NCI-H128 (cell line): ENCODE results near the gene PNPLA7.

Source experiments
- DNase-seq: peaks from one replicate; lab custom pipeline; 2025; ENCODE audit not compliant: unreplicated experiment; lab: John Stamatoyannopoulos, UW

The PNPLA7 gene

DNA sequence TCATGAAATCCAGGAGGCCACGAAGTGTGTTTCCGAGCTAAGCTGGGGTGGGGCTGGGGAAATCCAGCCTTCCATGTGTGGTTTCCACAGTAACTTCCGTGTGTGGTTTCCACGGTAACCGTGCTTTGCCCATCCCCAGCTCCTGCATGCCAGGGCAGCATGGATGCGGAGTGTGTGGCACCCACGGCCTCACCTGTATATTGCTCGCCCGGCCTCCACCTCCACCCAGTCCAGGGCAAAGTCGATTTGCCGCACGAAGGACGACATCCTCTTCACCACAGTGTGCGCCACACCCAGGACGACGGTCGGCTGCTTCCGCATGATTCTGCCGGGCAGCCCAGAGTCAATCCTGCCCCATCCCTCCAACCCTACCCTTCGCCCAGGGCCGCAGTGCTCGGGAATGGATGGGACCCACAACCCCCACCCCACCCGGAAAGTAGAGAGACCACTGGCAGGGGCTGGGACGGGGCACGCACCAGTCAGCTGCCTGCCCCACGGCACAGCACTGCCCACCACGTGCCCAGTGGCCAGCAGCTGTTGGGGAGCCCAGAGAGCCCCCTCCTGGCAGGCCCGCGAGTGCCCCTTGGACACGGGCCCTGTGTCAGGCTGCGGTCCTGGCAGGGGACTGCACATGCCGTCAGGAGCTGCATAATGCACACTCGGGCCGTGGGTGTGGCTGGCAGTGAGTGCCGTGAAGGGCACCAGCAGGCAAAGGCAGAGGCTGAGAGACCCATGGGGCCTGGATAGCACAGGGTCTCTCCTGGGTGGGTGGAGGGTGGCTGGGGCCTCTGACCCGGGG lies 52.1 kb downstream of the PNPLA7 start:
- DNase-seq, result no peak

DNA sequence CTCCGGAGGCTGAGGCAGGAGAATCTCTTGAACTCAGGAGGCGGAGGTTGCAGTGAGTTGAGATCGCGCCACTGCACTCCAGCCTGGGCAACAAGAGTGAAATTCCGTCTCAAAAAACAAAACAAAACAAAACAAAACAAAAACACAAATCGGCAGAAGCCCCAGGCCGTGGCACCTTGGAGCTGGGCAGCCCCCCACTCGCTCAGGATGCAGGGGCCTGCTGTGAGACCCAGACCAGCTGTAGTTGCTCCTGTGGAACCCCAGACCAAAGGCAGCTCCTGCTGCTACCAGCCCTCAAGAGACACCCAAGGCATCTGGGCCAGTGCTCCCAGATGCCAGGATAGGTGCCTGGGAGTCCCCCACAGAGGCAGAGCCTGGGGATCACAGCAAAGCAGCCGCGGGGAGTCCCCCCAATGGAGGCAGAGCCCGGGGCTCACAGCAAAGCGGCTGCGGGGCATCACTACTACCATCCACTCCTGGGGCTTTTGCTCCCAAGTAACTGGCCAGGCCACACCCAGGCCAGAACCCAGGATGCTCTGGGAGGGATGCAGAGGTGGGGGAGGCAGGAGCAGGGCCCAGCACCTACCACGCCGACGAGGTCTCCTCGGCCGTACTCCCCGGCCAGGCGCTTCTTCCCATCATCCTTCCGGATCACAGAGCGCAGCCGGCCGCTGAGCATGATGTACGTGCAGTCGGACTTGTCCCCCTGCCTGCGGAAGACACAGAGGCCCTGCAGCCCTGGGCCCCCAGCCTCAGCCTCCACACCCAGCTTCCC lies 53.4 kb downstream of the PNPLA7 start:
- no peak for DNase-seq

DNA sequence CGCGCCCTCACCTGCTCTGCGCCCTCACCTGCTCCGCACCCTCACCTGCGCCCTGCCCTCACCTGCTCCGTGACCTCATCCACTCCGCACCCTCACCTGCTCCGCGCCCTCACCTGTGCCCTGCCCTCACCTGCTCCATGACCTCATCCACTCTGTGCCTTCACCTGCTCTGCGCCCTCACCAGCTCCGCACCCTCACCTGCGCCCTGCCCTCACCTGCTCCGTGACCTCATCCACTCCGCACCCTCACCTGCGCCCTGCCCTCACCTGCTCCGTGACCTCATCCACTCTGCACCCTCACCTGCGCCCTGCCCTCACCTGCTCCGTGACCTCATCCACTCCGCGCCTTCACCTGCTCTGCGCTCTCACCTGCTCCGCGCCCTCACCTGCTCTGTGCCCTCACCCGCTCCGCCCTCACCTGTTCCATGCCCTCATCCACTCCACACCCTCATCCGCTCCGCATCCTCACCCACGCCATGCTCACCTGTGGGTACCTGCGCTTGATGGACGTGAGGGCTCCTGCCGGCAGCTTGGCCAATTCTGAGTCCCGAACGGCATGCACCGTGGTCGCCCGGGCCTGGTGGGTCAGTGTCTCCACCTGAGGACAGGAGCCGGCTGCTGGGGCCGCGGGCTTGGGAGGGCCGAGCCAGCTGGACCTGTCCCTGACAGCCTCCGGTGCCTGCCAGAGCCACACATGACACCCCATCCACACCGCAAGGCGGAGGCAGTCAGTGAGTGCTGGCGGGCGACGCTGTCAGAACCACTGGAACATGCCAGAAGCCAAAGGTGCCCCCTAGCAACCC lies 55.5 kb downstream of the PNPLA7 start:
- no peak for DNase-seq

DNA sequence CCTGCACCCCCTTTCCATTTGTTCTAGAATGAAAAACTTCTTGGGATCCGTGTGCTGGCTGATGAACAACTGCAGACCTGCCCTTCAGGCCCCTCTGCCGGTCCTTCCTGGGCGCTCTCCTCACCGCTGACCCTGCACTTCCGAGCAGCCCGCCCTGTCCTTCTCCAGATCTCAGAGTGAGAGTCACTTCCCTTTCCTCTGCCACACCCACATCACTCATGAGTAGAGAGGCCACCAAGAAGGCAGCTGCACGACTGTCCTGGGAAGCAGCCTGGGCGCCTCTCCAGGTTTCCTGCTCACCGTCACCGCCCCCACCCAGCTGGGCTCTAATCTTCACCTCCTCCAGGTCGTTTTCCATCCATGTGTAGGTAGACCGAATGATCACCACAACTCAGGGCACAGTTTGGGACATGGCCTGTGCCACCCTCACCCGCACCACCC lies 56.1 kb downstream of the PNPLA7 start:
- no peak for DNase-seq

DNA sequence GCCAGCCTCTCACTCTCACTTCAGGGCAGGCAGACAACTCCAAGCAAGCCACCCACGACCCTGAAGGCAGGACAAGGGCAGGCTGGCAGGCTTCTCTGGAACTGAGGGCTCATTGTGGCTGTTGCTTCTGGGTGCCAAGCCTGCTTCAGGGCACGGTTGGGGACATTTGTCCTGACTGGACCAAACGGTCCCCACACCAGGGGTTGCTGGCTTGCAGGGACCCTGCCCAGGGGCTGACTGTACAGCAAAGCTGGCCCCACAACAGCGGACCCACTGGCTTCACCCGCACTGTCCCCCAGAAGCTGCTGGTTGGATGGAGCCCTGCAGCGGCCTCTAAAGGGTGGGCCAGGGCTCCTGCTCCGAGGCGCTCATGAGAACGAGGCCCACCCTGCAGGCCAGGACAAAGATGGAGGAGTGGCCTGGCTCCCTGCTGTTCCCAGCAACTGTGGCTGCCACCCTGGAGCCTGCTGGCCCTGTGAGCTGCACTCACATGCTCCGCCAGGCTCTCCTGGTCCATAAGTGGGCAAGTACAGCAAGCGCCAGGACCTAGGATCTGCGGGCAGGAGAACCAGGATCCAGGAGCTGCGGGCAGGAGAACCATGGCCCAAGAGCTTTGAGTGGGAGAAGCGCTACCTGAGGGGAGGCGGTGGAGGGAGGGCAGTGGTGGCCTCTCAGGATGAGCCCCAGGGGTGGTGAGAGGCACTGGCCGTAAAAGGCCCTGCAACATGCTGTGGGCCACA lies 56.7 kb downstream of the PNPLA7 start:
- DNase-seq, result no peak

DNA sequence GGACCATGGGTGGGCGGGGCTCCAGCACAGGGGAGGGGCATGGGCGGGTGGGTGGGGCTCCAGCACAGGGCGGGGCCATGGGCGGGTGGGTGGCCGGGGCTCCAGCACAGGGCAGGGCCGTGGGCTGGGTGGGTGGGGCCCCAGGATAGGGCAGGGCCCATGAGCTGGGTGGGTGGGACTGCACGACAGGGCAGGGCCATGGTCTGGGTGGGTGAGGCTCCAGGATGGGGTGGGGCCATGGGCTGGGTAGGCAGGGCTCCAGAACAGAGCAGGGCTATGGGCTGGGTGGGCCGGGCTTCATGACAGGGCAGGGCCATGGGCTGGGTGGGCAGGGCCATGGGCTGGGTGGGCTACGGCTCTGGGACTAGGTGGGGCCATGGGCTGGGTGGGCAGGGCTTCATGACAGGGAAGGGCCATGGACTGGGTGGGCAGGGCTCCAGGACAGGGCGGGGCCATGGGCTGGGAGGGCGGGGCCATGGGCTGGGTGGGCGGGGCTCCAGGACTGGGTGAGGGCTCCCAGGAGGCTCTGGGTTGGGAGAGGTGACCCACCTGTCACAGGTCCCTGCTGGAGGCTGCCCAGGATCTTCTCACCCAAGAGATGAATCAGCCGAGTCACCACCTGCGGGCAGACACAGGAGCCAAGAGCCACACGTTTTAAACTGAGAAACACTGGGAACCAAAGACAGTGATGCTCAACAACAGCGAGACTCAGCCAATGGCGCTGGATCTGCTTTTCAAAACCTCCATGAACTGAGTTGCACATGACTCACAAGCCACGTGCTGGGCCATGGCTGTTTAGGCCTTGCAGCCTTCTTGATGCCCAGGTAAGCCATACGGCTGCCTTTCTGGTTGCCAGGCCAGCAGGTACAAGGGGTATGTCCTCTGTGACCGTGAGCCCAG lies 57.5 kb downstream of the PNPLA7 start:
- DNase-seq, result no peak

DNA sequence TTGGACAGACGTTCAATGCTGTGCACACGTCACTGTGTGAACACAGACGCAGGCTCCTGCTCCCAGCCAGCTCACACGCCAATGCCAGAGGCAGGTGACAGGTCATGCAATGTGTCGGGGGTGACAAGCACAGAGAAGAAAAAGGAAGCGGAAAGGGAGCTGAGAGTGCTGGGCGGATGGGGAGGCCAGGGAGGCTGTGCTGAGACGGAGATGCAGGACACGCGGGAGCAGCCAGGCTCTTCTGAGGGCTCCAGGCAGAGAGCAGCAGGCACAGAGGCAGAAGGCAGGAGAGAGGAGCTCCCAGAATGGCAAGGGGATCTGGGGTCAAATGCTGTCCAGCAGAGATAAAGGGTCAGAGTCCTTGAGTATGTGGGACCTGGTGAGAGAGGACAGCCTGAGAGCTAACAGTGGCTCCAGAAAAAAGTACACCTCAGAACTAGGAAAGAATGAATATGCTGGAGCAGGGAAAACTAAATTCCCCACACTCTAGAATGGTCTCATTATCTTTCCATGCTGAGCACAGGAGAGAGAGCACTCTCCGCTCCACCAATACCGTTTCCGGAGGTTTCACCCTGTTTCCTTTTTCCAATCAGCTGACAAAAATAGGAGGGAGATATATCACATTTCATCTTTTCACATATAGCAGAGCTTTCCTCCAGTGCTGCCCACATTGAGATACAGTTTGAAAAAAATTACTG lies 58.3 kb downstream of the PNPLA7 start:
- no peak for DNase-seq

DNA sequence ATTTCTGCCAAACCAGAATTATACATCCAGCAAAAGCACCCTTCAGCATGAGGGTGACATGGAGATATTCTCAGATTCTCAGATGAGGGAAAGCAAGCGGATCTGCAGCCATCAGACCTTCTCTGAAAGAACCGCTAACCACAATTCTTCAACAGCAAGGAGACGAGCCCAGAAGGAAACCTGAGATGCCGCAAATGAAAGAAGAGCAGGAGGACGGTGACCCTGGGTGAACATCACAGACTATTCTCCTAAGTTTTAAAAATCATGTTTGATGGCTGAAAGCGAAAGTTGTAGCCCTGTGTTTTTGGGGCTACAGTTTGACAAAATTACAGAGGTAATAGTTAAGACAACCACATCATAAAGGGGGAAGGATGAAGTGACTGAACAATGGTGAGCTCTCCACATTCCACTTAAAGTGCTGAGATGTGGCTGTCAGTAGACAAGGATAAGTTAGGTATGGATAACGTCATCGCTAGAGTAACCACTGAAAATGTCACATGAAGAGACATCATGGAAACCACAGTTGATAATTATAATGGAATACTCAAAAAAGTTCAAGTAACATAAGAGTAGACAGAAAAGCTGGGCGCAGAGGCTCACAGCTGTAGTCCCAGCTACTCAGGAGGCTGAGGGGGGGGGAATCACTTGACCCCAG lies 59.5 kb downstream of the PNPLA7 start:
- no peak for DNase-seq

DNA sequence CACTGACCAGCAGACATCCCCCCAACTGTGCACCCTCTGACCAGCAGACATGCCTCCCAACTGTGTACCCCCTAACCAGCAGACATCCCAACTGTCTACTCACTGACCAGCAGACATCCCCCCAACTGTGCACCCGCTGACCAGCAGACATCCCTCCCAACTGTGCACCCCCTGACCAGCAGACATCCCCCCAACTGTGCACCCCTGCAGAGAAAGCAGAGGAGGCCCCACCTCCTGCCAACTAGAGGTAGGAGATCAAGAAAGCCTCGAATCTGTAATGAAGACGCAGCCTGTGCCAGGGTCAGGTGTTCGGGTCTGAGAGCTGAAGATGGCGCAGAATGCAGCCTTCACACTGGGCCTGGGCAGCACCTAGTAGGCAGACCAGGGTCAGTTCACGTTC lies 61.3 kb downstream of the PNPLA7 start:
- DNase-seq, result no peak

DNA sequence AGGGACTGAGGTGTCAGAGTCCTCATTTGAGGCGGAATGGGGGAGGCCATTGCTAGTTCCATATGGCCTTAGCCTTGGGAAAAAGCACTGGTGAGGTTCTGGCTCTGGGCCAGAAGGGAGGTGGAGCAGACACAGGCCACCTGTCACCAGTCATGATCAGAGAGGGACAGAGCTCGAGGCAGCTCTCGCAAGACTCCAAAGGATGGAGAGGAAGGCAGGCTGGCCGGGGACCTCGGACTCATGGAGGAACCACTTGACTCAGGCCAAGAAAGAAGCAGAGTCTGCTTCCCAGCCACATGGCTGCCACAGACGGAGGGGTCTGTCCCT lies 61.9 kb downstream of the PNPLA7 start:
- DNase-seq, result no peak

DNA sequence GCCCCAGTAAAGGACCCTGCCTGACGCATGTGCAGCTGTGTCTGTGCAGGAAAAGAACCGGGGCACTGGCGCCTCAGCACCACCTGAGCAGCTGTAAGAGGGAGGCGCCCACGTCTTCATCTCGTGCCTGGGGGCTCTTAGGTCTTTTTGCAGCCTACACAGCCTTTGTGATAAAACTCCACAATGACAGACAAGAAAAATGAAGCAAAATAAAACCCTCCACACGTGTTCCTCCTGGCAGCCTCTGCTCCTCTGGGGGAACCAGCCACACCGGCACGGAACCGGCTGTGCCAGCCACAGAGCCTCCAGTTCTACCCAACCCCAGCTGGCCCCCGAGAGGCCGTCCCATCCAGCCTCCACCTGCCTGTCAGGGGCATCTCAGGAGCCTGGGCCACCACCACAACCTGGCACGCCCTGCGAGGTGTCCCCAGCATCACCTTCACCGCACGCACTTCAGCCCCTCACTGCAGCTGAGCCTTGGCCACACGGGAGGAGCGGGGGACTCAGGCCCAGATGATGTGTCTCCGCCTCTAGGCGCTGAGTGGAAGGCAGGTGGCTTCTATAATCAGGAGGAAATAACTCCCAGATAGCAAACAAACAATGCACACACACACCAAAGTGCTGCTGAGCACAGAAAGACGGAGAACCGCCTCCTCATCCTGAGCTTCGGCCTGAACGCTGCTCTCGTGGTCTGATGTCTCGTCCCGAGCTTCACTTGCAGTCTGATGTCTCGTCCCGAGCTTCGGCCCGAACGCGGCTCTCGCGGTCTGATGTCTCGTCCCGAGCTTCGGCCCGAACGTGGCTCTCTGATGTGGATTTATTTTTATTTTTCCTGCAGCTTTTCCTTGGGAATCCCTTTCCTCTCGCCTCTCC lies 62.5 kb downstream of the PNPLA7 start:
- DNase-seq, result peak; percentile 34

DNA sequence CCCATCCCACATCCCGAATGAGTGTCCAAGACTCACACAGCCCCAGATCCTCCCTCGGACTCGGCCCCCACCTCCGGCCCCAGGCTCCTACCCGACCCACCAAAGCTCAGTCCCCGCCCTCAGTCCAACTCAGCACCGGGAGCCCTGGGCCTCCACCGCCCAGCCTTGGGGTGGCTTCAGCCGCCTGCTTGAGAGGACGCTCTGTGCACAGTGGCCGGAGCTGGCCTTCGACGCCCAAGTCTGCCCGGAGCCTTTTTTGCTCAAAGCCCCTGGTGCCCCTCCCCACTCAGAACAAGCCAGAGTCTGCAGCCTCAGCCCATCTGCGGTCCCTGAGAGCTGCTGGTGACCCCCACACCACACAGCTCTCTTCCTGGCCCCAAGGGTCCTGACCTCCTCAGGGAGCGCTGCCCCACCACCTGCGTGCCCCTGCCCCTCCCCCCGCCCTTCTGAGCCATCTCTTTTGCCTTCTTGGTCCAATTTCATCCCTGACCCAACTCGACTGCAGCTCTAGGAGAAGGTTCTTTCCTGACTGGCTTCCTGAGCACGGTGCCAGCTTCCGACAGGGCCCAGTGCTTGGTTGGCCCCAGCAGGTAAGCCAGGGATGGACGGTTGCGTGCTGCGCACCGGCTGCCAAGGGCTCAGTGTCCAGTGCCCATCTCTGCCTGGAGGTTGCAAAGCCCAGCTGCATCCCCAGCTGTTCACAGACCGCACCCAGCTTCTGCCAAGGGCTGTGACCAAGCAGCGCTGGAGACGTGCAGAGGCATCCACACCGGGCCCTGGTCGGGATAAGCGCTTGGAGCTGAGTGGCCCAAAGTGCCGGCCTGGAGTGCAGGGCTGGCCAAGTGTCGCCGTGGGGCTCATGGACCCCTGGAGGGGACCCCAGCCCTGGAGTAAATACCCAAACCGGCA lies 63.4 kb downstream of the PNPLA7 start:
- DNase-seq, result no peak

DNA sequence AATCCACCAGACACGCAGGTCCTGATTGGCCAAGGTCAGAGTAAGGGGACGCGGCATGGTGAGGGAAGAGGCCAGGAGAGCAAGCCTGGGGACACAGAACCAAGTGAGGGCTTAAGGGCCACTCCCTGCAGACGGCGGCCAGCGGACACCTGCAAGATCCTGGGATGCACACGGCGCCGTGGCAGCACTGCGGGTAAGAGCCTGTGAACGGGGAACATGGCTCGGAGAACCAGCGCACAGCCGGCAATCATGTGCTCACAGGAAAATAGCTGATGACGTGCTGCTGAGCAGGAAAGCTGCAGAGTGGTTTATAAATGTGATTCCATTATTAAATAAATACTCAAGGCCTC lies 64.1 kb downstream of the PNPLA7 start:
- no peak for DNase-seq

DNA sequence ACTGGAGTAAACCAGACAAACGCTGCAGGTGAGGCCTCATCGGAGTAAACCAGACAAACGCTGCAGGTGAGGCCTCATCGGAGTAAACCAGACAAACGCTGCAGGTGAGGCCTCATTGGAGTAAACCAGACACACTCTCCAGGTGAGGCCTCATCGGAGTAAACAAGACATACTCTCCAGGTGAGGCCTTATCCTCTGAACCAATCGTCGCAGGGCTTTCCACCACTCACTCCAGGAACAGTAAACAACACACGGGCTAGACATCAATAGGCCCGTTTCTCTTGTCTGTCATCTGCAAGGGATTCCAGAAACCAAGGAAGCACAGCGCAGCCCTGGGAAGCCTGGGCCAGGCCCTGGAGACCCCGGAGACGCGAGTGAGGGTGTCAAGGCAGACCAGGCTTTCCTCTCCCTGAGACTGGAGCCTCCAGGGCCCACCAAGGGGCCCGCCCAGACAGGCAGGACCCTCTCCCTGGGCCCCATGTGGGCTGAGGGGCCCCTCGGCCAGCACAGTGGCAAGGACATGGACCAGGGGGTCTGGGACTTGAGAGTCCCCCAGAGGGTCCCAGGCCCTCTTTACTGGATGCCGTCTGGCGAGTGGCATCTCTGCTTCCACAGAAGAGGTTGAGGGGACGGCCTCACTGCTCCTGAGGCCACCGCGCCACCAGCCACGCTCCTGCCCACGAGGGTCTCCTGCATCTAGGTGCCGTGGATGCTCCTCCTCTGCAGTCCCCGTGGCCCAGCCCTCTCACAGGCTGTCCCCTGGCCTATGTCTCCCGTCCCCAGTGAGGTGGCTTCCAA lies 64.7 kb downstream of the PNPLA7 start:
- DNase-seq, result no peak

DNA sequence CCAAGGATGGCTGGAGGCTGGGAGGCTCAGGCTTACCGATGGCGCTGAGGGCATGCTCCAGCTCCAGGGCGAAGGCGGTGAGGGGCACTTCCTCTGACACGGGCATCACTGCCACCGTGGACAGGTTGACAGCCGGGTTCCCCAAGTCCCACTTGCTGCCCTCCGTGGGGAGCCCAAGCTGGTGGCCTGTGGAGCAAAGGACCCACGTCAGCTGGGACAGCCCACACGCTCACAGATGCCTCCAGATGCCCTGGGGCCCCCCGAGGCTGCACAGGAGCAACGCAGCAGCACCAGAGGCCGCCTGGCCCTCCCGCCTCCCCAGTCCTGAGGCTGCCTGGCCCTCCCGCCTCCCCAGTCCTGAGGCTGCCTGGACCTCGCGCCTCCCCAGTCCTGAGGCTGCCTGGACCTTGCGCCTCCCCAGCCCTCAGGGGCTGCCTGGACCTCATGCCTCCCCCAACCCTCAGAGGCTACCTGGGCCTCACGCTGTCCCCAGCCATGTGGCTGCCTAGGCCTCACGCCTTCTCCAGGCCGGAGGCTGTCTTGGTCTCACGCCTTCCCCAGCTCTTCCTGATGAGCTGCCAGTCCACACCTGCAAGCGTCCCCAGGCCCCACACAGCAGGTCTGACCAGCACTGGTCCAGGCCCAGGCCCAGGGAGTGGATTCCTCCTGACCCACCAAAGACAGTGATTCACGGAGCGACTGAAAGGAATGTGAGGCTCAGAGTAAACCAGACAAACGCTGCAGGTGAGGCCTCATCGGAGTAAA lies 65.5 kb downstream of the PNPLA7 start:
- DNase-seq, result no peak
